A673 (cell line): ENCODE data around the gene PSMA4.

Source experiments
- EZH2 ChIP-seq: fragments of 200-600 bp; sonication (generic); IDR thresholded peaks from 2 replicates; pipeline ENCODE4 v1.6.1; 2017; ENCODE audit warnings: borderline replicate concordance, low read depth, mild to moderate bottlenecking, mixed read lengths, antibody characterized with exemption, low read length; ENCODE audit not compliant: poor library complexity, severe bottlenecking
- TF ChIP-seq, protein P1 (sequence below): fragments of 300-800, 200-600 bp; sonication (generic); conservative IDR thresholded peaks from 2 replicates; pipeline ENCODE4 v1.5.1; 2017; ENCODE audit warnings: low read depth, mild to moderate bottlenecking, antibody characterized with exemption, low read length, moderate library complexity, mixed read lengths

DNA sequence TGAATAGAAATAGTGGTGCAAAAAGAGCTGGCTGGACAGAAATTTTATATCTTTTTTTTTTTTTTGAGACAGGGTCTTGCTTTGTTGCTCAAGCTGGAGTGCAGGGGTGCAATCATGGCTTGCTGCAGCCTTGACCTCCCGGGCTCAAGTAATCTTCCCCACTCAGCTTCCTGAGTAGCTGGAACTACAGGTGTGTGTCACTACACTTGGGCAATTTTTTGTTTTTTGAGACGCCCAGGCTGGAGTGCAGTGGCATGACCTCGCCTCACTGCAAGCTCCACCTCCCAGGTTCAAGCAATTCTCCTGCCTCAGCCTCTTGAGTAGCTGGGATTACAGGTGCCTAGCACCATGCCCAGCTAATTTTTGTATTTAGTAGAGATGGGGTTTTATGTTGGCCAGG lies 58.1 kb downstream of the PSMA4 start:
- TF ChIP-seq, protein P1, sequence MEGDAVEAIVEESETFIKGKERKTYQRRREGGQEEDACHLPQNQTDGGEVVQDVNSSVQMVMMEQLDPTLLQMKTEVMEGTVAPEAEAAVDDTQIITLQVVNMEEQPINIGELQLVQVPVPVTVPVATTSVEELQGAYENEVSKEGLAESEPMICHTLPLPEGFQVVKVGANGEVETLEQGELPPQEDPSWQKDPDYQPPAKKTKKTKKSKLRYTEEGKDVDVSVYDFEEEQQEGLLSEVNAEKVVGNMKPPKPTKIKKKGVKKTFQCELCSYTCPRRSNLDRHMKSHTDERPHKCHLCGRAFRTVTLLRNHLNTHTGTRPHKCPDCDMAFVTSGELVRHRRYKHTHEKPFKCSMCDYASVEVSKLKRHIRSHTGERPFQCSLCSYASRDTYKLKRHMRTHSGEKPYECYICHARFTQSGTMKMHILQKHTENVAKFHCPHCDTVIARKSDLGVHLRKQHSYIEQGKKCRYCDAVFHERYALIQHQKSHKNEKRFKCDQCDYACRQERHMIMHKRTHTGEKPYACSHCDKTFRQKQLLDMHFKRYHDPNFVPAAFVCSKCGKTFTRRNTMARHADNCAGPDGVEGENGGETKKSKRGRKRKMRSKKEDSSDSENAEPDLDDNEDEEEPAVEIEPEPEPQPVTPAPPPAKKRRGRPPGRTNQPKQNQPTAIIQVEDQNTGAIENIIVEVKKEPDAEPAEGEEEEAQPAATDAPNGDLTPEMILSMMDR: no peak
- no peak for TF ChIP-seq EZH2
